Measurements from ENCODE around the gene LRBA.
"Not testable (repeated sequence)": the region's sequence is repeated elsewhere in the genome, so short reads cannot be mapped to it uniquely, and the experiment has no call there.

Gene LRBA

DNA sequence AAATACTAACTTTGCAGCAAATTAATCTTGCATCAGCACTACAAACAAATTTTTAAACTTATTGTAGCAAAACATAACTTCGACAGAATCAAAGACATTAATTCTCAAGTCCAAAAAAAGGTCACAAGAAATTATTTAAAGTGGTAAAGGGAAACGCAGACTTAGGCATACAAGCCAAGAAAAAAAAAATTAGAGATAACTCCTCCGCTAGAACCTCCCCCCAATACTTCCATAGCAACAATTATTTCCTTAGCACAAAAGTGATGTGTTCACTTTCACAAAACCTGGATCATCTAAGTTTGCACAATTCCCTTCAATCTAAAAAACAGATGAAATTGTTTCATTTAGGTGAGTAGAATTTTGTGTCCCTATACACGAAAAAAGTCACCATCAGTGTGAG, 1.1 kb downstream of the LRBA start:
- DNase-seq = no peak

DNA sequence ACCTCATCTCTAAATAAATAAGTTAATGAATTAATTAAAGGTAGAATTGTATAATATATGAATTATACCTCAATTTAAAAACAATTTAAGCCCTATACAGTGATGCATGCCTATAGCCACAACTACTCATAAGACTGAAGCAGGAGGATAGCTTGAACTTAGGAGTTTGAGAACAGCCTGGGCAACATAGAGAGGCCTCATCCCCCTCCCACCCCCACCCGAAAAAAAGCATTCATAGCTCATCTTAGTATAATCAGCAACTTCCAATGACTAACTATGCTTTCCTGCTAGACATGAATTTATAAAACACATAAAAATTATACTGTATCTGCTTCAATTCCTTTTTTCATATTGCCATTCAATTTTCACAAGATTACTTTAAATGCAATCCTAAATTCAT, 1.6 kb downstream of the LRBA start:
- DNase-seq = no peak

DNA sequence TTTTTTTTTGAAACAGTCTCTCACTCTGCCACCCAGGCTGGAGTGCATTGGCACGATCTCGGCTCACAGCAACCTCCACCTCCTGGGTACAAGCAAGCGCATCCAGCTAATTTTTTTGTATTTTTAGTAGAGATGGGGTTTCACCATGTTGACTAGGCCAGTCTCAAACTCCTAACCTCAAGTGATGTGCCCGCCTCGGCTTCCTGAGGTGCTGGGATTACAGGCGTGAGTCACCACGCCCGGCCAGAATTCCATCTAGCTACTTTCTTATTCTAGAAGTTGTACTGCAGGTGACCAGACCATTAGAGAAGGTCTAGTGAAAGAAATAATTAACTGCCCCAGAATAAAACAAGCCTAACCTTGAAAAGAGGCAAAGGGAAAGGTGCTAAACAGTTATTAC, 2.3 kb downstream of the LRBA start:
- no peak for DNase-seq

DNA sequence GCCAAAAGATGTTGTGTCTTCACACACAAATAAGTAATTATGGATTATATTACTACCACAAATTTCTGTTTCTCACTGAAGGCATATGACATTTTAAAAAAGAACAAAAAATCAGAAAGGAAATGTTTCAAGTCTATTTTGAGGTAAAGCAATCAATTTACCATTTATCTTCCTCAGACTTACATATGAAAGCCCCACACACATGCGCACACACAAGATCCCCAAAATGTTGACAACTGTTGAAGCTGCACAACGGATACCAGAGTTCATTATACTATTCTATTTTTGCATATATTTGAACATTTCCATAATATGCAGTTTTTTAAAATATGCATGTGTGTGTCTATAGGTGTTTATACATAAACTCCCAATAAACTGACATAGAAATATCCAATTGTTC, 2.7 kb downstream of the LRBA start:
- DNase-seq = no peak

DNA sequence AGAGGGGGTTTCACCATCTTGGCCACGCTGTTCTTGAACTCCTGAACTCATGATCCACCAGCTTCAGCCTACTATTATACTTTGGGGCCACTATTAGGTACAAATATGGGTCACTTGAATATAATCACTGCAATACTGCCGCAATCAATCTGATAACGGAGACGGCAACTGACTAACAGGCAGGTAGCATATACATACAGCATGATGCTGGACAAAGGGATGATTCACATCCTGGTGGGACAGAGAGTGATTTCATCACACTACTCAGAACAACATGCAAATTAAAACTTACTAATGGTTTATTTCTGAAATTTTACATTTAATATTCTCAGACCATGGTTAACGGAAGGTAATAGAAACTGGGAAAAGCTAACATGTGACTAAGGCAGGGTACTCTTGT, 10.9 kb downstream of the LRBA start:
- no peak for DNase-seq

DNA sequence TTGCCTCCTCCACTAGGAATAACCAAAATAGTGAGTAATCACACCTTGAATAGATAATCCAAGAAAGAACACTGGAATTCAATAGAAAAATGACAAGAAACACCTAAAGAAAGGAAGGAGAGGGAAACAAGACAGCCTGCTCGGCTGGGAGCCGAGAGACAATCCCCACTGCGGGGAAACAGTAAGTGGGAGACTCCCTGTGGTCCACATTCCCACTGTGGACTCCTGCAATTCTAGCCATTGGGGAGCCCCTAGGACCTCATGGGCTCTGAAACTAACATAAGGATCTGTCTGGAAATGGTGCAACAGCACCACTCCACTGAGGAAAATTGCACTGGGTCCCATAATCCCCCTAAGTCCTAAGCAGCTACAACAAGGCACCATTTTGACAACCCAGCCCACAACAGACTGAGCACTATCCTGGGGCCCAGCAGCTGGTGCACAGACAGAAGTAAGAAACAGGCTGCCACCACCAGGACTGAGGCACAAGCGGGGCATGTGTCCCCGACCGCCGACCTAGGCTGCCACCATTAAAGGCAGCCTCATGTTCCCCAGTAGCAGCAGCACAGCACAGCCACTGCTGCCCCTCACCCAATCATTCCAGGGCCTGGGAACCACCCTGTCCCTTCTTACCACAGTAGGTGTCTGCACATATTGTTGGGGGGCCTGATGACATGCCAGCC, 14.2 kb downstream of the LRBA start:
- DNase-seq = no peak

DNA sequence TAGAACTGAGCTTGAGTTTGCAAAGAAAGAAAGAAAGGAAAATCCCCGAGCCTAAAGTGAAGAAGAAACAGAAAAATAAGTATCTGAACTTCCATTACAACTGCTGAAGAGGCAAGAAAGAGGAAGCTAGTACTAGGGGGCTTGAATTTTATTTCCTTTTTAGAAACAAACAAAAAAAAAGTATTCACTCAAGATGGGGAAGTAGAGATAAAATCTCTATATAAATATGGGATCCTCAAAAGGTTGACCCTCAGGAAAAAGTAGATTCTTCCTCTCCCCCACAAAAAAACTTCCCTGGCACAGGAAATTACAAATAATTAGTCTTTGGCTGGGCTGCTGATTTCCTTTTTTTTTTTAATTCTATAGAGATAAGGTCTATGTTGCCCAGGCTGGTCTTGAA, 16.0 kb downstream of the LRBA start:
- no peak for DNase-seq

DNA sequence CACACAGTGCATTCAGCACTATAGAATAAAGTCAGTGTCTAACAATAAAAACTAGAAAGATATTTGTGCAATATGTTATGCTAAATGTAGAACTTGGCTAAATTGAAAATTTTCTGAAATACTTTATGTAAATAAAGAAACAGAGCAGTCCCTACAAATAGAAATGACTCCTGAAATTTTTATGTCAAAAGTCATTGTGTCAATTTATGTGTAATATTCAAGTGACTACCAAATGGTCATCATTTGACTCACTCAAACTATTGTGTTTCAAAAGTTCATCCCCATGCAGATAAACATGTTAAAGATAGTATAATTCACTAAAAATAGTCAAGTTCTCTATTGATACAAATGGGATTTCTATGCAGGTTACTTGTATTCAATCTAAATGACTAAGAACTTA, 17.9 kb downstream of the LRBA start:
- no peak for DNase-seq

DNA sequence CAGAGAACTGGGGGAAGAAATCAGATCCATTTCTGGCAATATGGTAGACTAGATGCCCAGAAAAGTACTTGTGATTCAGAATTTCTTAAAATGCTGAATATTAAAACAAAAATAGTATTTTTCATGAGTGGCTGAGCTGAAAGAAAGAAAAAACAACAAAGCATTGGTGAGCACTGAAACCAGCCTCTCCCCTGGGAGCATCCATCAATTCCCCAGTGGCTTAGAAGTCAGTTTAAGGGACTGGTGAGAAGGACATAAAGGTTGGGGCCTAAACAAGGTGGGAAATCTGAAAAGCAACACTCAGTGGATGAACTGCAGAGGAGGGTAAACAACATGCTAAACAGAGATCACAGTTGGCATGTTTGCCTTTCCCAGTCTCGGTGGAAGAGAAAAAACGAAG, 20.4 kb downstream of the LRBA start:
- DNase-seq = no peak

DNA sequence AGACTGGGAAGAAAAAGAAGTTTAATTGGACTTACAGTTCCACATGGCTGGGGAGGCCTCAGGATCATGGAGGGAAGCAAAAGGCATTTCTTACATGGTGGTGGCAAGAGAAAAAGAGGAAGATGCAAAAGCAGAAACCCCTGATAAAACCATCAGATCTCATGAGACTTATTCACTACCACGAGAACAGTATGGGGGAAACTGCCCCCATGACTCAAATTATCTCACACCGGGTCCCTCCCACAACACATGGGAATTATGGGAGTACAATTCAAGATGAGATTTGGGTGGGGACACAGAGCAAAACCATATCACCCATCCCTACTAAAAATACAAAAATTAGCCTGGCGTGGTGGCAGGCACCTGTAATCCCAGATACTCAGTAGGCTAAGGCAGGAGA, 21.5 kb downstream of the LRBA start:
- not testable (repeated sequence) for DNase-seq

DNA sequence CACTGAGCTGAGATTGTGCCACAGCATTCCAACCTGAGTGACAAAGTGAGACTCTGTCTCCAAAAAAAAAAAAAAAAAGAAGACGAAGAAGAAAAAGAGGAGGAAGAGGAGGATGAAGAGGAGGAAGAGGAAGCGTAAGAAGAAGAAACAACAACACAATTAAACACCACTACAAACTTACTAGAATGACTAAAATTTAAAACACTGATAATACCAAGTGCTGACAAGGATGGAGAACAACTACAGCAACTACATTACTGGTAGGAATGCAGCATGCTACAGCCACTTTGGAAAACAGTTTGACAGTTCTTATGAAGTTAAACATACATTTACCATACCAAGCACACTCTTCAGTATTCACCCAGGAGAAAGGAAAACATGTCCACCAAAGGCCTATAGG, 24.1 kb downstream of the LRBA start:
- no peak for DNase-seq

DNA sequence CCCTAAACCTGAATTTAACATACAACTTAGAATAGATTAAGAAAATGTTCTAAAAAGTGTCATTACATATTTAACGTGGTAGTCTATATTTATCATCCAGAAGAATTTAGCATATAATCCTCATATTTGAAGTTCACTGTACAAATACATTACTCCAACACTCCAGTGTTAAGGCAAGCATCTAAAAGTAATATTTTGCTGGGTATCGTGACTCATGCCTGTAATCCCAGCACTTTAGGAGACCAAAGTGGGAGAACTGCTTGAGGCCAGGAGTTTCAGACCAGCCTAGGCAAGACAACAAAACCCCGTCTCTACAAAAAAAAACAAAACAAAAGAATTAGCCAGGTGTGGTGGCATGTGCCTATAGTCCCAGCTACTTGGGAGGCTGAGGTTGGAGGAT, 24.8 kb downstream of the LRBA start:
- DNase-seq = no peak

DNA sequence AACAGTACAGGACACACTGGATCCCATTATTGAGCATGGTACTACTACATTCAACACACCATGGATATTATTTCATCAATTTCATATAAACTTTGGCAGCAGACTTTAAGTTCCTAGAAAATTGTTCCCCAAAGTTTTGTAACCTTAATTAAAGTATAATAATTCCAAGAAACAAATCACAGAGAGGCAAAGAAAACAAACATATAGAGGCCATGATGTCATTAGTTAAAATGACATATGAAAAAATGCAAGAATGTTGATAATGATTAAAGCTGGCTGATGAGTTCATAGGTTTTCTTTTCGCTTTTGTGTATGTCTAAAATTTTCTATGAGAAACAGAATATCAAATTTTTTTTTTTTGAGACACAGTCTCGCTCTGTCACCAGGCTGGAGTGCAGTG, 26.8 kb downstream of the LRBA start:
- no peak for DNase-seq

DNA sequence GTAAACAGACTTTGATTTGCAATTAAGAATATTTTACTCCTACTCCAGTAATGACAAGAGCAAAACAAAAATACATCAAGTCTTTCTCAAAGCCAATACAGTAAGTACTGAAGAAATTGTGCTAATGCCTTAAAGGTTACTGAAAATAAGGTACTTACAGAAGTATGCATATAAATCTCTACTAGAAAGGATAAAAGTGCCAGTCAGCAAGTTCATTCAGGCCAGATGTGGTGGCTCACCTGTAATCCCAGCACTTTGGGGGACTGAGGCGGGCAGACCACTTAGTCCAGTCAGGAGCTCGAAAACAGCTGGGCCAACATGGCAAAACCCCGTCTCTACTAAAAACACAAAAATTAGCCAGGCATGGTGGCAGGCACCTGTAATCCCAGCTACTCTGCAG, 27.9 kb downstream of the LRBA start:
- no peak for DNase-seq

DNA sequence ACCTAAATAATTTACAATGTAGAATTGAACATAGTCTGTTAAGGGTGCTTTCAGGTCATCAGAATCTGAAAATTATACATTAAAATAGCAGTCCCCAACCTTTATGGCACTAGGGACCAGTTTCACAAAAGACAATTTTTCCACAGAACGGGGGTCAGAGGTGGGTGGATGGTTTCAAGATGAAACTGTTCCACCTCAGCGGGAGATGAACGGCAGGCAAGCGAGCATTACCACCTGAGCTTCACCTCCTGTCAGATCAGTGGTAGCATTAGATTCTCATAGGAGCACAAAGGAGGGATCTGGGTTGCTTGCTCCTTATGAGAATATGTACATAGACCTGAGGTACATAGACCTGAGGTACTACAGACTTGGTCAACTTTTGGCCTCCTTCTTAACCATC, 29.0 kb downstream of the LRBA start:
- no peak for DNase-seq

DNA sequence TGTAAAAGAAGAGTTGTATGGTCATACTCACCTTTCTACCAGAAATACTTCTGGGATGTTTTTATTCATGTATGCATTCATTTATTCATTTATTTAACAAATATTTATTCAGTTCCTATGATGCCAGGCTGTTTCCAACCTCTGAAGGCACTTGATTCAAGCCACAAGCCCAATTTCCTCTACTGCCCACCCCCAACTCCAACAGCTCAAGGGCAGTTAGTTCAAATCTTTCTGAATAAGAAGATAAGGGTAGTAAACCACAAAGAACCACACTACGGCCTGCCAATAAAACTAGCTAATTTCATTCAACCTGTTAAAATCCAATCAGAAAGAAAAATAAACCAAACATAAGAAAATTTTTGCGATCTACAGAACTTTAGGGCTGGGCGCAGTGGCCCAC, 31.2 kb downstream of the LRBA start:
- no peak for DNase-seq

DNA sequence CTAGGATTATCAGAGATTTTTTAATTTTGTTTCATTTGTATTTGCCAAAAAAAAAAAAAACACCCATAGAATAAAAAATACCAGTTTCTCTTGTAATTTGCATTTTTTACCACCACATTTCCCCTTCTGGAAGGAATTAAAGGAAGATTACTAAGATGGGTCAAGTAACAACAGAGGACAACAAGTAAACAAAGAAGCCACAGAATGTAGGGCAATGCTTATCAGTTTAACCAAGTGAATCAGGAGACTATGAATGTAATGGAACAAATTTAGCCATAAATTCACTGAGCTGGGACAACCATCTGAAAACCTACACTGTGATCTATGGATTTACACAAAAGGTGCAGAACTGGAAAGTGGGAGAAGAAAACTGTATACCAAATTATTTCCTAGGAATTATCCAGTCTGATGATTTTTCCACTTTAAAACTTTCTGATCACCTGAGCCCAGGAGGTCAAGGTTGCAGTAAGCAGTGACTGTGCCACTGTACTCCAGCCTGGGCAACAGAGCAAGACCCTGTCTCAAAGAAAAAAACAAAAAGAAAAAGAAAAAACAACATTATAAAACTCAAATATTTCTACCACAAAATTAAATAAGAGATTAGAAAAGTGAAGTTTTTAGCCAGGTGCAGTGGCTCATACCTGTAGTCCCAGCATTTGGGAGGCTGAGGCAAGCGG, 32.4 kb downstream of the LRBA start:
- DNase-seq = no peak

DNA sequence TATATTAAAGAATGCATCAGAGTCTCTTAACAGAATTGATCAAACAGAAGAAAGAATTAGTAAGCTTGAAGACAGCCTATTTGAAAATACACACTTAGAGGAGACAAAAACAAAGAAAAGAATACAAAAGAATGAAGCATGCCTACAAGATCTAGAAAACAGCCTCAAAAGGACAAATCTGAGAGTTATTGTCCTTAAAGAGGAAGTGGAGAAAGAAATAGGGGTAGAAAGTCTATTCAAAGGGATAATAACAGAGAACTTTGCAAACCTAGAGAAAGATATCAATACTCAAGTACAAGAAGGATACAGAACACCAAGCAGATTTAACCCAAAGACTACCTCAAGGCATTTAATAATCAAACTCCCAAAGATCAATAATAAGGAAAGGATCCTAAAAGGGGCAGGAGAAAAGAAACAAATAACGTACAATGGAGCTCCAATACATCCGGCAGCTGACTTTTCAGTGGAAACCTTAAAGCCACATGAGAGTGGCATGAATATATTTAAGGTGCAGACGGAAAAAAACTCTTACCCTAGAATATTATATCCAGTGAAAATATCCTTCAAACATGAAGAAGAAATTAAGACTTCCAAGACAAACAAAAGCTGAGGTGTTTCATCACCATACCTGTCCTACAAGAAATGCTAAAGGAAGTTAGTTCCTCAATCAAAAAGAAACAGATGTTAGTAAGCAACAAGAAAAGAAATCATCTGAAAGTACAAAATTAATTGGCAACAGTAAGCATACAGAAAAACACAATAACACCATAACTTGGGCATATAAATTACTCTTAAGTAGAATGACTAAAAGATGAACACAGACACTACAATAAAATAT, 36.1 kb downstream of the LRBA start:
- DNase-seq = no peak

DNA sequence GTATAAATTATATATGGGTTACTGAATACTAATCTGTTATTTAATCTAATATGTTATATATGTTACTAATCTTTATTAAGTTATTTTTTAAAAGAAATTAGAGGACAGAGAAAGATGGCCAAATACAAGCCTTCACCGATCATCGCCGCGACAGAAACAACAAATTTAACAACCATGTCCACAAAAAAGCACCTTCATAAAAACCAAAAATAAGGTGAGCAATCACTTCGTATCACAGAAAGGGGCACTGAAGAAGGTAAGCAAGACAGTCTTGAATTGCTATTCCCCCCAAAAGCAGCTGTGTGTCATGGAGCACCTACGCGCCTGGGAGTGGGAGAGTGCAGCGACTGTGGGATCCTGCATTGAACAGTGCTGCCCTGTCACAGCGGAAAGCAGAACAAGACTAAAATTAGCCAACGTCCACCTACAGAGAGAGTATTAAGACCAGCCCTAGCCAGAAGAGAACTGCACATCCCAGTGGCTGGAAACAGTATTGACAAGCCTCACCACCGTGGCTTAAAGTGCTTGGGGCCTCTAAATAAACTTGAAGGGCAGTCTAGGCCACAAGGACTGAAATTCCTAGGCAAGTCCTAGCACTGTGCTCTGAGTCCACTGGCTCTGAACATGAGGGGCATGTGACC, 38.5 kb downstream of the LRBA start:
- no peak for DNase-seq

DNA sequence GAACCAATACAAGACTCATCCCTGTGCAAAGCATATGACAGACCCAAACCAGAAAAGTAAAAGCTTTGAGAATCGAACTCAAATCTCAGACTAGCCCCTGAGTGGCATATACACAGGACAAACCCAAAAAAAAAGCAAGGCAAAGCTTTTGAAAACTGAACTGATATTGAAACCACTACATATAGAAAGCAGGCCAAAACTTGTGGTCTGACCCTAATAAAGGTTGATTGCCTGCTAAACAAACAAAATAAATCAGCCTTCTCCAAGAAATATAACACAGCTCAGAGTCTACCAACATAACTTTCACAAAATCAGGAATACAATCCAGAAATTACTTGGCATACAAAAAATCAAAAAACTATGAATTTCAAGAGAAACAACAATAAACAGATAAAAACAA, 40.3 kb downstream of the LRBA start:
- DNase-seq = no peak

DNA sequence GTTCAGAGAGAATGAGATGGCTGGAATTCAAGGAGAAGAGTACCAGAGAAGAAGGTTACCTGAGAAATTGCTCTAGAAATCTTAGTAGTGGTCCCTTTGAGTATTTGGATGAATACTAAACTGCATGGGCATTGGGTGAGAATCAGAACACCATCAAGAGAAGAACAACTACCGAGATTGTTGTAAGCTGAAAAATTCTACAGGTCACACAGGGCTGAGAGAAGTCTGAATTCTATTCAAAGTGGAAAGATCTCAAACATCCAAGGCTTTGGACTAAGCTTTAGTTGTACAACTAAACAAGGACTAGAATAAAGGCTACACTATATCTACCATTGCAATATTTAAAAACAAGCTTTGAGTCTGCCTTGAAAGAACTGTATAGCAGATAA, 40.8 kb downstream of the LRBA start:
- no peak for DNase-seq

DNA sequence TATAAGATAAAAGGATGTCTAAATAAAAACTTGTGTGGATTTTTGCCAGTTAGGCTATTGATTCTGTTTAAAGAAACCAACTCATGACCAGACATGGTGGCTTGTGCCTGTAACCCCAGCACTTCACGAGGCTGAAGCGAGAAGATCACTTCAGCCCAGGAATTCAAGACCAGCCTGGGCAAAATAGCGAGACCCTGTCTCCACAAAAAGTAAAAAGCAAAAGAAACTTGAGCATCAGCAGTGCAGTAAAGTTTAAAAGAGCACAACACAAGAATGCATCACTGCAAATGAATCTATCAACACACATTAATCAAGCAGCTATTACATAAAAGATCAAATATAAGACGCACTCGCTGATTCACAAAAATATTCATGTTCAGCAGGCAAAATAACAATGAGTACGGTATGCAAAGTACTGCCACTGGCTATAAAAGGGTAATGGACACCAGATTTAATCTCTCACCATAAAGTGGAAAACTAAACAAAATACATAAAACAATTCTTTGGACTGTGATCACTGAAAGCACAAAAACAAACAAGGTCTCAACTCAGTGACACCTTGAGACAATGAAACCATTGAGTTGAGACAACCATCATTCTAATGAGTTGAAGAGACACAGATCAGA, 41.3 kb downstream of the LRBA start:
- DNase-seq = no peak

DNA sequence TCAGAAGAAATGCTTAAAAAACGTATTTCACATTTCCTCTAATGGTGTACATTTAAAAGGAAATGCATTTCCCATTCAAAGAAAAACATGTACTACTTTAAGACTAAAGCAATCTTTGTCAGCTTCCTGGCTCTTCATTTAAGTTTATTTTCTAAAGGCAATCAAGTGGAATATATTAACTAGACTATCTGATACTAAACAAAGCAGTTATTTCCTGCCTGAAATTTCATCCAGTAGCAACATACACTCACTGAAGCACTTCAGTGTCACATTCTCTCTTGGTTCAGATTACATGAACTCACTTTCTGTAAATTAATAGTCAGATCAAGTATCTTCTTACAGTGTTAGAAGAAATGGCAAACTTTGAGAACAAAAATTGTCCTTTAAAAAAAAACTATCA, 42.5 kb downstream of the LRBA start:
- no peak for DNase-seq

Data from NCI-H446 (cell line).